Fibroblast of mammary gland (primary cell): ENCODE results near the gene GUCD1.

ENCODE experiments used
- DNase-seq: peaks from one replicate; pipeline ENCODE4 v3.0.0-alpha.2; 2010; ENCODE audit warnings: low read depth
- H3K4me3 ChIP-seq: 2 replicates; pipeline ENCODE4 v1.5.1; 2011; ENCODE audit warnings: low read depth, mild to moderate bottlenecking, low read length, moderate library complexity; ENCODE audit not compliant: control insufficient read depth
- CTCF ChIP-seq: conservative IDR thresholded peaks from 2 replicates; pipeline ENCODE4 v1.5.1; 2011; ENCODE audit warnings: low read depth, low read length, inconsistent platforms; ENCODE audit not compliant: control insufficient read depth, insufficient read depth

Gene GUCD1

GRCh38 chr22:24587948-24588347, 33.0 kb upstream of the GUCD1 start:
- no peak overlapping the region for H3K4me3 ChIP-seq
- no peak for DNase-seq
- TF ChIP-seq CTCF = no peak

GRCh38 chr22:24587251-24587650, 32.3 kb upstream of the GUCD1 start:
- no peak for DNase-seq
- no peak for TF ChIP-seq CTCF
- no peak overlapping the region for H3K4me3 ChIP-seq

GRCh38 chr22:24585927-24586546, 31.1 kb upstream of the GUCD1 start:
- no peak overlapping the region for H3K4me3 ChIP-seq
- no peak for TF ChIP-seq CTCF
- no peak for DNase-seq

GRCh38 chr22:24585461-24585860, 30.5 kb upstream of the GUCD1 start:
- DNase-seq = no peak
- no peak for TF ChIP-seq CTCF
- no peak overlapping the region for H3K4me3 ChIP-seq

- no peak for DNase-seq
- TF ChIP-seq CTCF = no peak
- H3K4me3 ChIP-seq = no peak overlapping the region
Observed at GRCh38 chr22:24584871-24585411, 30.0 kb upstream of the GUCD1 start.

GRCh38 chr22:24584166-24584790, 29.3 kb upstream of the GUCD1 start:
- no peak for DNase-seq
- no peak for TF ChIP-seq CTCF
- H3K4me3 ChIP-seq = no peak overlapping the region
